GM20000 (cell line): ENCODE results near the gene ABCC12.
"Not testable (repeated sequence)": the region's sequence is repeated elsewhere in the genome, so short reads cannot be mapped to it uniquely, and the experiment has no call there.

Experiments used
- DNase-seq: peaks from one replicate; pipeline ENCODE4 v3.0.0; 2012; ENCODE audit warnings: low spot score
- CTCF ChIP-seq: IDR thresholded peaks from 2 replicates; pipeline ENCODE4 v1.5.1; 2012; ENCODE audit warnings: mild to moderate bottlenecking, control low read depth; ENCODE audit errors: extremely low read depth, missing control alignments

Gene ABCC12

GRCh38 chr16:48193846-48194245, 38.1 kb upstream of the ABCC12 start:
- no peak for DNase-seq
- no peak for TF ChIP-seq CTCF

- DNase-seq, result peak; percentile 54
- TF ChIP-seq CTCF, result no peak
Measured at GRCh38 chr16:48188449-48189102, 32.8 kb upstream of the ABCC12 start.

- no peak for DNase-seq
Measured at GRCh38 chr16:48187779-48188178, 32.0 kb upstream of the ABCC12 start.

GRCh38 chr16:48184681-48185080, 28.9 kb upstream of the ABCC12 start:
- no peak for TF ChIP-seq CTCF
- DNase-seq, result no peak

More at GRCh38 chr16:48187779-48188178, 32.0 kb upstream of the ABCC12 start:
- TF ChIP-seq CTCF, result no peak

GRCh38 chr16:48182979-48183537, 27.3 kb upstream of the ABCC12 start:
- no peak for DNase-seq

GRCh38 chr16:48181746-48182520, 26.1 kb upstream of the ABCC12 start:
- not testable (repeated sequence) for DNase-seq

More at GRCh38 chr16:48182979-48183537, 27.3 kb upstream of the ABCC12 start:
- no peak for TF ChIP-seq CTCF

GRCh38 chr16:48180868-48181480, 25.2 kb upstream of the ABCC12 start:
- no peak for TF ChIP-seq CTCF
- no peak for DNase-seq
